AG09319 (cell line): ENCODE measurements around the gene NXPH4.

Experiments used
- DNase-seq: peaks from one replicate; pipeline ENCODE4 v3.0.0-alpha.2; 2010; ENCODE audit warnings: low read depth; ENCODE audit errors: extremely low read depth
- TF ChIP-seq, protein P1 (sequence below): IDR thresholded peaks from 2 replicates; pipeline ENCODE4 v1.5.1; 2011; ENCODE audit warnings: low read depth, mild to moderate bottlenecking, inconsistent platforms, low read length, moderate library complexity

Gene NXPH4

DNA sequence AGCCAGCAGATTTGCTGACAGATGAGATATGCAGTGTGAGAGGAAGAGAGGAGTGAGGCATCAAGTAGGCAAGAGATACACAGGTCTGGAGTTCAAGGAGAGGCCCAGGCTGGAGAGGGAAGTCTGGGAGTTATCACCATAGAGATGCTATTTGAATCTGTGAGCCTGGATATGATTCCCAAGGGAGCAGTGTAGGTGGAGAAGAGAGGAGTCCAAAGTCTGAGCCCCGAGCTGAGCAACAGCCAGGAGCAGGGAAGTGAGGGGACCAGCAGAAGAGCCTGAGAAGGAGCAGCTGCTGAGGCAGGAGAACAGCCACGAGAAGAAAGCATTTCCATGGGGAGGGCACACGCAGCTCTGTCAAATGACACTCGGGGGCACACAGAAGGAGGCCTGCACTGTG is 20.2 kb upstream of the NXPH4 start:
- no peak for DNase-seq
- TF ChIP-seq, protein P1, sequence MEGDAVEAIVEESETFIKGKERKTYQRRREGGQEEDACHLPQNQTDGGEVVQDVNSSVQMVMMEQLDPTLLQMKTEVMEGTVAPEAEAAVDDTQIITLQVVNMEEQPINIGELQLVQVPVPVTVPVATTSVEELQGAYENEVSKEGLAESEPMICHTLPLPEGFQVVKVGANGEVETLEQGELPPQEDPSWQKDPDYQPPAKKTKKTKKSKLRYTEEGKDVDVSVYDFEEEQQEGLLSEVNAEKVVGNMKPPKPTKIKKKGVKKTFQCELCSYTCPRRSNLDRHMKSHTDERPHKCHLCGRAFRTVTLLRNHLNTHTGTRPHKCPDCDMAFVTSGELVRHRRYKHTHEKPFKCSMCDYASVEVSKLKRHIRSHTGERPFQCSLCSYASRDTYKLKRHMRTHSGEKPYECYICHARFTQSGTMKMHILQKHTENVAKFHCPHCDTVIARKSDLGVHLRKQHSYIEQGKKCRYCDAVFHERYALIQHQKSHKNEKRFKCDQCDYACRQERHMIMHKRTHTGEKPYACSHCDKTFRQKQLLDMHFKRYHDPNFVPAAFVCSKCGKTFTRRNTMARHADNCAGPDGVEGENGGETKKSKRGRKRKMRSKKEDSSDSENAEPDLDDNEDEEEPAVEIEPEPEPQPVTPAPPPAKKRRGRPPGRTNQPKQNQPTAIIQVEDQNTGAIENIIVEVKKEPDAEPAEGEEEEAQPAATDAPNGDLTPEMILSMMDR = no peak

DNA sequence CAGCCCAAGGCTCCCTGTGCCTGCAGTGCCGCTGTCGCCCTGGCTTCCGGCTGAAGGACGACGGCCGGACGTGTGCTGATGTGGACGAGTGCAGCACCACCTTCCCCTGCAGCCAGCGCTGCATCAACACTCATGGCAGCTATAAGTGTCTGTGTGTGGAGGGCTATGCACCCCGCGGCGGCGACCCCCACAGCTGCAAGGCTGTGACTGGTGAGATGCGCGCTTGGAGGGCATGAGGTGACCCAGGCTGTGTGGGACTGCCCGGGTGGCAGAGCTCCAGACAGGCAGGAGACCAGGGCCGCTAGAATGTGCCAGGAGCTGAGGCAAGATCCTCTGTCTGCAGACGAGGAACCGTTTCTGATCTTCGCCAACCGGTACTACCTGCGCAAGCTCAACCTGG is 19.6 kb upstream of the NXPH4 start:
- no peak for DNase-seq

DNA sequence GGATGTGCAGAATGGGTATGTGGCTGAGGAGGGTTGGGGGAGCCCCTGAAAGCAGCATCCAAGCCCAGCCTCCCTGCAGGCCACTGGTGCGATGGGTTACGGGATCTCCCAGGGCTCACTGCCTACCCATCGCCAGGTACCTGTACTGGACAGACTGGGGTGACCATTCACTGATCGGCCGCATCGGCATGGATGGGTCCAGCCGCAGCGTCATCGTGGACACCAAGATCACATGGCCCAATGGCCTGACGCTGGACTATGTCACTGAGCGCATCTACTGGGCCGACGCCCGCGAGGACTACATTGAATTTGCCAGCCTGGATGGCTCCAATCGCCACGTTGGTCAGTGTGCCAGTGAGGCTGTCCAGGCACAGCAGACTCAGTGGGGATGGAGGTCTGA is 18.3 kb upstream of the NXPH4 start:
- DNase-seq = no peak

More for the DNA sequence above, 19.6 kb upstream of the NXPH4 start:
- TF ChIP-seq, protein P1 = no peak

DNA sequence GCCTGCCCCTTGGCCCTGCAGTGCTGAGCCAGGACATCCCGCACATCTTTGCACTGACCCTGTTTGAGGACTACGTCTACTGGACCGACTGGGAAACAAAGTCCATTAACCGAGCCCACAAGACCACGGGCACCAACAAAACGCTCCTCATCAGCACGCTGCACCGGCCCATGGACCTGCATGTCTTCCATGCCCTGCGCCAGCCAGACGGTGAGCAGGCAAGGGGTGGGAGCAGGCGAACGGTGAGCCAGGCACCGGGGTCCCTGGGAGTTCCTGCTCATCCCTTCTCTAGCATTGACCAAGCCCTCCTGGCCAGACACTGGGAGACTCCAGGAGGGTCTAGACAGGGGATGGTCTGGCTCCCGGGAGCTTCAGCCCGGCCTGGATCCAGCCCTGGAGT is 17.4 kb upstream of the NXPH4 start:
- TF ChIP-seq, protein P1 = no peak
- DNase-seq = no peak

More for the DNA sequence above, 18.3 kb upstream of the NXPH4 start:
- TF ChIP-seq, protein P1 = no peak

DNA sequence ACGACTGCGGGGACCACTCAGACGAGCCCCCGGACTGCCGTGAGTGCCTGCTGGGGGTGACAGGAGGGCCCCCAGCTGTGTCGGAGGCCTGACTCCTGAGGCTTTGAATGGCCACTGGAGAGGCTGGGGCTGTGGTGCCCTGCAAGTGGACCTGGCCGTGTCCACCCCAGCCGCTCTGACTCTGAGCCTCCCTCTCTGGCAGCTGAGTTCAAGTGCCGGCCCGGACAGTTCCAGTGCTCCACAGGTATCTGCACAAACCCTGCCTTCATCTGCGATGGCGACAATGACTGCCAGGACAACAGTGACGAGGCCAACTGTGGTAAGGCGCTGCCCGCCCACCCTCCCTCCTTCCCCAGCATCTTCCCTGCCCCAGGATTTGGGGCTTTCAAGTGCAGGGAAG is 16.1 kb upstream of the NXPH4 start:
- DNase-seq = no peak
- TF ChIP-seq, protein P1 = no peak

DNA sequence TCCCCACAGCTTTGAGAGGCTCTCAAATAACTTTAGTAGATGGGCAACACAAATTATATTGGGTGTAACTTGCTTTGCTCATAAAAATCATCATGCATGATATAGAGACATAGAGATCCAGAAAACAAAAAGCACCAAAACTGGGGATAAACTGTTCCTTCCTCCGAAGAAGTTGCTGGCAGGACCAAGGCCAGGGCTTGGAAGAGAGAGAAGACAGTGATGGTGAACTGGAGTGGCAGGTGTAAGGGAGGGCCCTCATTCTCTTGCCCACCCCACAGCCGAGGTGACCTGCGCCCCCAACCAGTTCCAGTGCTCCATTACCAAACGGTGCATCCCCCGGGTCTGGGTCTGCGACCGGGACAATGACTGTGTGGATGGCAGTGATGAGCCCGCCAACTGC is 15.4 kb upstream of the NXPH4 start:
- TF ChIP-seq, protein P1 = no peak
- no peak for DNase-seq

DNA sequence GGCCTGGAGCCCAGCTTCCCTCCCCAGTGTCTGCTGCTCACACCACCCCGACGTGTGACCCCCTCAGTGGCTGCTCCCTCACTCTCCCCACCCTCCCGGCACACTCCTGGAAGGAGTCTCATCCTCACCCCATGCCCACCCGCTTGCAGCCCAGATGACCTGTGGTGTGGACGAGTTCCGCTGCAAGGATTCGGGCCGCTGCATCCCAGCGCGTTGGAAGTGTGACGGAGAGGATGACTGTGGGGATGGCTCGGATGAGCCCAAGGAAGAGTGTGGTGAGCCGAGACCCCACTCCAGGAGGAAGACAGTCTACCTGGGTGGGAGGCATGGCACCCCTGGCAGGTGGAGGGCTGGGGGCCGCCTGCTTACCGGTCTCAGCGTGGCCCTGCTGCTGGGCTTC is 15.0 kb upstream of the NXPH4 start:
- DNase-seq = no peak
- TF ChIP-seq, protein P1 = no peak

DNA sequence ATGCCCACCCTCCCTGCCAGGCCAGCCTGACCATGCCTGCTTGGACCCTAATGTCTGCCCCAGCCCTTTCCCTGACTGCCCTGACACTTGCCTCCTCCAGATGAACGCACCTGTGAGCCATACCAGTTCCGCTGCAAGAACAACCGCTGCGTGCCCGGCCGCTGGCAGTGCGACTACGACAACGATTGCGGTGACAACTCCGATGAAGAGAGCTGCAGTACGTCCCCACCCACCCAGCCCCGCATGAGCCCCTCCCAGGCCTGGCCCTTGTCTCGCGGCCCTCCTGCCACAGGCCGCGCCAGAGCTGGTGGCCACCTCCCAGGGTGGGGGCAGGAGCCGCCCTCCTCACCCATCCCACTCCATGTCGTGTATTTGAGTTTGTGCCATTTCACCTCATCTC is 14.3 kb upstream of the NXPH4 start:
- TF ChIP-seq, protein P1 = no peak
- DNase-seq = no peak
